ENCODE results near the gene SORBS1.

SORBS1 gene

DNA sequence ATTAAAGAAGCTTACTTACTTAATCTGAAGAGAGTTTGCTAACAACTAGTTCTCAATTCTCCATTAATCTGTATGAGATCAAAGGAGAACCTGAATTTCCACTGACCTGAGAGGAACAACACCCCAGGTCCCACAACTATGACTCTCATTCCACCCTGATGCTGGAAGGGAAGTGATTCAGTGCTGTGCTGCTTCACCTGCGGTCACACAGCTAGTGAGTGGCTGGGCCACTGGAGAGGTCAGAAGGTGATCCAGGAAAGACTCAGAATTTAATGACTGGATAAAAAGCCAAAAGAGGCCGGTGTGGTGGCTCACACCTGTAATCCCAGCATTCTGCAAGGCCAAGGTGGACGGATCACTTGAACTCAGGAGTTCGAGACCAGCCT, 23.6 kb downstream of the SORBS1 start:
- no peak for TF ChIP-seq TCF4 (CRISPR knock-in tag; IDR thresholded peaks at IDR 0.05; ENCODE audit: borderline replicate concordance)
- ATAC-seq, result no peak

DNA sequence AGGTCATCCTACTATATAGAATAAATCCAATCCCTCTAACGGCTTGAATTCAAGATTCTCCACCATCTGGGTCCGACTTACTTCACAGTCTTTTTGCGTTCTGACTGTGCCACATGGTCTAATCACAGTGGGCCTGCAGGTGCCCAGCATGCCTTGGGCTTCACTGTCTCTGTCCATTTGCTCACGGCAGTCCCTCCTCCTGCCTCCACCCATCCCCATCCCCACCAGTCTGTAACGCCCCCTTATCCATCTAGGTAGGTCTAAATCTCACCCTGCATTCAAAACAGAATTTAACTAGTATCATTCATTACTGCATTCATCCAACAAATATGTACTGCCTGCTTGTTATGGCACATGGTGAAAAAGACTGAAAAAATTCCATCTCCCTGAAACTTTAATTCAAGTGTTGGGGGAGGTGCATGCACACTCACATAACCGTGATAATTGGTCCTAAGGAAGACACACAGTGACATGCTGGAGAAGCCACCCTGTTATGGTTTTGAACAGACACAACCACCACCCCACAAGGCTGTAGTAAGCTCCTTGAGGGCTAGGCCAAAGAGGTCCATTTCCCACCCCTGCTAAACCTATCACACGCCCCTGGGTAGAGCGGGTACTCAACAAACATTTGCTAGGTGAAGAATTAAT, 24.2 kb downstream of the SORBS1 start:
- ATAC-seq, result no peak
- TF ChIP-seq SNAI2 (CRISPR knock-in tag; IDR thresholded peaks at IDR 0.05), result no peak
- no peak for TF ChIP-seq CSDC2 (CRISPR knock-in tag; IDR thresholded peaks at IDR 0.05)
- no peak for TF ChIP-seq TOX (CRISPR knock-in tag; IDR thresholded peaks at IDR 0.05; ENCODE audit: borderline replicate concordance)
- no peak for TF ChIP-seq ZNF8 (CRISPR knock-in tag; IDR thresholded peaks at IDR 0.05)
- TF ChIP-seq PPARA (CRISPR knock-in tag; IDR thresholded peaks at IDR 0.05; ENCODE audit: borderline replicate concordance), result no peak
- TF ChIP-seq, protein P1, sequence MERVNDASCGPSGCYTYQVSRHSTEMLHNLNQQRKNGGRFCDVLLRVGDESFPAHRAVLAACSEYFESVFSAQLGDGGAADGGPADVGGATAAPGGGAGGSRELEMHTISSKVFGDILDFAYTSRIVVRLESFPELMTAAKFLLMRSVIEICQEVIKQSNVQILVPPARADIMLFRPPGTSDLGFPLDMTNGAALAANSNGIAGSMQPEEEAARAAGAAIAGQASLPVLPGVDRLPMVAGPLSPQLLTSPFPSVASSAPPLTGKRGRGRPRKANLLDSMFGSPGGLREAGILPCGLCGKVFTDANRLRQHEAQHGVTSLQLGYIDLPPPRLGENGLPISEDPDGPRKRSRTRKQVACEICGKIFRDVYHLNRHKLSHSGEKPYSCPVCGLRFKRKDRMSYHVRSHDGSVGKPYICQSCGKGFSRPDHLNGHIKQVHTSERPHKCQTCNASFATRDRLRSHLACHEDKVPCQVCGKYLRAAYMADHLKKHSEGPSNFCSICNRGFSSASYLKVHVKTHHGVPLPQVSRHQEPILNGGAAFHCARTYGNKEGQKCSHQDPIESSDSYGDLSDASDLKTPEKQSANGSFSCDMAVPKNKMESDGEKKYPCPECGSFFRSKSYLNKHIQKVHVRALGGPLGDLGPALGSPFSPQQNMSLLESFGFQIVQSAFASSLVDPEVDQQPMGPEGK (CRISPR knock-in tag; IDR thresholded peaks at IDR 0.05; ENCODE audit: borderline replicate concordance), result no peak
- no peak for TF ChIP-seq GLIS3 (CRISPR knock-in tag; IDR thresholded peaks at IDR 0.05)
- no peak for TF ChIP-seq ZFP30 (CRISPR knock-in tag; IDR thresholded peaks at IDR 0.05)
- TF ChIP-seq ZNF565 (CRISPR knock-in tag; conservative IDR thresholded peaks at IDR 0.05; ENCODE audit: low read depth), result no peak
- TF ChIP-seq ZNF70 (CRISPR knock-in tag; IDR thresholded peaks at IDR 0.05), result no peak
- no peak for TF ChIP-seq RARB (CRISPR knock-in tag; IDR thresholded peaks at IDR 0.05)
- no peak for TF ChIP-seq TCF4 (CRISPR knock-in tag; IDR thresholded peaks at IDR 0.05; ENCODE audit: borderline replicate concordance)
- no peak for TF ChIP-seq BACH2 (CRISPR knock-in tag; IDR thresholded peaks at IDR 0.05; ENCODE audit: borderline replicate concordance)
- TF ChIP-seq OSR1 (CRISPR knock-in tag; IDR thresholded peaks at IDR 0.05), result no peak
- TF ChIP-seq ISL1 (CRISPR knock-in tag; IDR thresholded peaks at IDR 0.05), result no peak
- no peak for TF ChIP-seq ZFP3 (CRISPR knock-in tag; IDR thresholded peaks at IDR 0.05)
- TF ChIP-seq, protein P2, sequence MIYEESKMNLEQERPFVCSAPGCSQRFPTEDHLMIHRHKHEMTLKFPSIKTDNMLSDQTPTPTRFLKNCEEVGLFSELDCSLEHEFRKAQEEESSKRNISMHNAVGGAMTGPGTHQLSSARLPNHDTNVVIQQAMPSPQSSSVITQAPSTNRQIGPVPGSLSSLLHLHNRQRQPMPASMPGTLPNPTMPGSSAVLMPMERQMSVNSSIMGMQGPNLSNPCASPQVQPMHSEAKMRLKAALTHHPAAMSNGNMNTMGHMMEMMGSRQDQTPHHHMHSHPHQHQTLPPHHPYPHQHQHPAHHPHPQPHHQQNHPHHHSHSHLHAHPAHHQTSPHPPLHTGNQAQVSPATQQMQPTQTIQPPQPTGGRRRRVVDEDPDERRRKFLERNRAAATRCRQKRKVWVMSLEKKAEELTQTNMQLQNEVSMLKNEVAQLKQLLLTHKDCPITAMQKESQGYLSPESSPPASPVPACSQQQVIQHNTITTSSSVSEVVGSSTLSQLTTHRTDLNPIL (CRISPR knock-in tag; IDR thresholded peaks at IDR 0.05; ENCODE audit: low read depth), result no peak
- TF ChIP-seq, protein P3, sequence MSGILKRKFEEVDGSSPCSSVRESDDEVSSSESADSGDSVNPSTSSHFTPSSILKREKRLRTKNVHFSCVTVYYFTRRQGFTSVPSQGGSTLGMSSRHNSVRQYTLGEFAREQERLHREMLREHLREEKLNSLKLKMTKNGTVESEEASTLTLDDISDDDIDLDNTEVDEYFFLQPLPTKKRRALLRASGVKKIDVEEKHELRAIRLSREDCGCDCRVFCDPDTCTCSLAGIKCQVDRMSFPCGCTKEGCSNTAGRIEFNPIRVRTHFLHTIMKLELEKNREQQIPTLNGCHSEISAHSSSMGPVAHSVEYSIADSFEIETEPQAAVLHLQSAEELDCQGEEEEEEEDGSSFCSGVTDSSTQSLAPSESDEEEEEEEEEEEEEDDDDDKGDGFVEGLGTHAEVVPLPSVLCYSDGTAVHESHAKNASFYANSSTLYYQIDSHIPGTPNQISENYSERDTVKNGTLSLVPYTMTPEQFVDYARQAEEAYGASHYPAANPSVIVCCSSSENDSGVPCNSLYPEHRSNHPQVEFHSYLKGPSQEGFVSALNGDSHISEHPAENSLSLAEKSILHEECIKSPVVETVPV (CRISPR knock-in tag; IDR thresholded peaks at IDR 0.05), result no peak
- no peak for TF ChIP-seq ZC3H10 (CRISPR knock-in tag; IDR thresholded peaks at IDR 0.05)
- TF ChIP-seq, protein P4, sequence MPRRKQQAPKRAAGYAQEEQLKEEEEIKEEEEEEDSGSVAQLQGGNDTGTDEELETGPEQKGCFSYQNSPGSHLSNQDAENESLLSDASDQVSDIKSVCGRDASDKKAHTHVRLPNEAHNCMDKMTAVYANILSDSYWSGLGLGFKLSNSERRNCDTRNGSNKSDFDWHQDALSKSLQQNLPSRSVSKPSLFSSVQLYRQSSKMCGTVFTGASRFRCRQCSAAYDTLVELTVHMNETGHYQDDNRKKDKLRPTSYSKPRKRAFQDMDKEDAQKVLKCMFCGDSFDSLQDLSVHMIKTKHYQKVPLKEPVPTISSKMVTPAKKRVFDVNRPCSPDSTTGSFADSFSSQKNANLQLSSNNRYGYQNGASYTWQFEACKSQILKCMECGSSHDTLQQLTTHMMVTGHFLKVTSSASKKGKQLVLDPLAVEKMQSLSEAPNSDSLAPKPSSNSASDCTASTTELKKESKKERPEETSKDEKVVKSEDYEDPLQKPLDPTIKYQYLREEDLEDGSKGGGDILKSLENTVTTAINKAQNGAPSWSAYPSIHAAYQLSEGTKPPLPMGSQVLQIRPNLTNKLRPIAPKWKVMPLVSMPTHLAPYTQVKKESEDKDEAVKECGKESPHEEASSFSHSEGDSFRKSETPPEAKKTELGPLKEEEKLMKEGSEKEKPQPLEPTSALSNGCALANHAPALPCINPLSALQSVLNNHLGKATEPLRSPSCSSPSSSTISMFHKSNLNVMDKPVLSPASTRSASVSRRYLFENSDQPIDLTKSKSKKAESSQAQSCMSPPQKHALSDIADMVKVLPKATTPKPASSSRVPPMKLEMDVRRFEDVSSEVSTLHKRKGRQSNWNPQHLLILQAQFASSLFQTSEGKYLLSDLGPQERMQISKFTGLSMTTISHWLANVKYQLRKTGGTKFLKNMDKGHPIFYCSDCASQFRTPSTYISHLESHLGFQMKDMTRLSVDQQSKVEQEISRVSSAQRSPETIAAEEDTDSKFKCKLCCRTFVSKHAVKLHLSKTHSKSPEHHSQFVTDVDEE (CRISPR knock-in tag; IDR thresholded peaks at IDR 0.05), result no peak

DNA sequence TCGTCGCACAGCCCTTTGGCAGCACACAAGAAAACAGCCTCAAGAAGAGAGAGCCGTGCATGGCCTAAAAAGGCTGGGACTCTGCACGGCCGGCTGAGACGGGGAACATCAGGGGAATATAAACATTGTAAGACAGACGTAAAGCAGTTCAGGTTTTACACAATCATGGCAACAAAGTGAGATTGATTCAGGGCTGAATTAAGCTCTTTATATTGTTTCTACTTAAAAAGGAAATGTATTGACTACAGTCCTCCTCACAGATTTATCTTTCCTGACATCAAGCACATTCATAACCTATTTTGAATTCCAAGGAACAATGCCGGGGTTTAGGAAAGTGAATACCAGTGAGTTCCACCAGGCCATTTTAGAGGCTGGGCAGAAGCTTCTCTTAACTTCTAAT, 25.2 kb downstream of the SORBS1 start:
- ATAC-seq, result no peak

DNA sequence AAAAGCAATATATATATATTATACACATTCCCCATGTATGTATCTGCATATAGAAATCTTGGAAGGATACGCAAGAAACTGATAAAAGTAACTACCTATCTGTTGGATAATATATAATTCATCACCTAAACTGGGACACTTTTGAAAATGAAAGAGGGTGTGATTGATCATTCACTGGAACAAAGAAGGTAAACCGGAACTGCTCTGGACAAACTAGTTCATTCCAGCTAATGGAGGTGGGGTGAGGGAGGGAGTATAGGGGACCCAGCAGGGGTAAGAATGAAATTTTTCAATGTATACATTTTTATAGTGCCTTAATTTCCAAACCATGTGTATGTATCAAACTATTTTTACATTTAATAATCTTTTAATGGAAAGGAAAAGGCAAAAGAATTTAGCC, 25.6 kb downstream of the SORBS1 start:
- TF ChIP-seq OSR1 (CRISPR knock-in tag; IDR thresholded peaks at IDR 0.05), result no peak
- no peak for TF ChIP-seq ISL1 (CRISPR knock-in tag; IDR thresholded peaks at IDR 0.05)
- TF ChIP-seq ZNF70 (CRISPR knock-in tag; IDR thresholded peaks at IDR 0.05), result no peak
- TF ChIP-seq, protein P5, sequence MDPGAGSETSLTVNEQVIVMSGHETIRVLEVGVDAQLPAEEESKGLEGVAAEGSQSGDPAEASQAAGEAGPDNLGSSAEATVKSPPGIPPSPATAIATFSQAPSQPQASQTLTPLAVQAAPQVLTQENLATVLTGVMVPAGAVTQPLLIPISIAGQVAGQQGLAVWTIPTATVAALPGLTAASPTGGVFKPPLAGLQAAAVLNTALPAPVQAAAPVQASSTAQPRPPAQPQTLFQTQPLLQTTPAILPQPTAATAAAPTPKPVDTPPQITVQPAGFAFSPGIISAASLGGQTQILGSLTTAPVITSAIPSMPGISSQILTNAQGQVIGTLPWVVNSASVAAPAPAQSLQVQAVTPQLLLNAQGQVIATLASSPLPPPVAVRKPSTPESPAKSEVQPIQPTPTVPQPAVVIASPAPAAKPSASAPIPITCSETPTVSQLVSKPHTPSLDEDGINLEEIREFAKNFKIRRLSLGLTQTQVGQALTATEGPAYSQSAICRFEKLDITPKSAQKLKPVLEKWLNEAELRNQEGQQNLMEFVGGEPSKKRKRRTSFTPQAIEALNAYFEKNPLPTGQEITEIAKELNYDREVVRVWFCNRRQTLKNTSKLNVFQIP (CRISPR knock-in tag; IDR thresholded peaks at IDR 0.05; ENCODE audit: borderline replicate concordance, low read depth), result no peak
- no peak for TF ChIP-seq SNAI2 (CRISPR knock-in tag; IDR thresholded peaks at IDR 0.05)
- TF ChIP-seq CSDC2 (CRISPR knock-in tag; IDR thresholded peaks at IDR 0.05), result no peak
- TF ChIP-seq TCF4 (CRISPR knock-in tag; IDR thresholded peaks at IDR 0.05; ENCODE audit: borderline replicate concordance), result no peak
- no peak for TF ChIP-seq ZFP3 (CRISPR knock-in tag; IDR thresholded peaks at IDR 0.05)
- TF ChIP-seq TOX (CRISPR knock-in tag; IDR thresholded peaks at IDR 0.05; ENCODE audit: borderline replicate concordance), result no peak
- TF ChIP-seq, protein P2 (CRISPR knock-in tag; IDR thresholded peaks at IDR 0.05; ENCODE audit: low read depth), result no peak
- TF ChIP-seq ZC3H10 (CRISPR knock-in tag; IDR thresholded peaks at IDR 0.05), result no peak
- ATAC-seq, result no peak

More for the DNA sequence above, 25.2 kb downstream of the SORBS1 start:
- 0 out of 2 replicates have a peak, but pooled peaks have one; percentile 26 for TF ChIP-seq ISL1 (CRISPR knock-in tag; IDR thresholded peaks at IDR 0.05)
- no peak for TF ChIP-seq ARNTL (CRISPR knock-in tag; IDR thresholded peaks at IDR 0.05; ENCODE audit: borderline replicate concordance, low read depth)

Data from SK-N-SH treated with all-trans-retinoic acid at 6 μM for 48 hours (cell line).